ENCODE measurements around the gene GTF2F2. TPM values are rescaled to one million over a fixed set of nuclear protein-coding genes. Genes with fewer than 3 reads are reported as not detected.

GTF2F2 gene
- total and polyA plus RNA-seq, 8 donors, result 8.7 to 30.7 (median 16.2) TPM

GRCh38 chr13:45205124-45205523, 84.8 kb downstream of the GTF2F2 start:
- TF ChIP-seq CTCF (IDR thresholded peaks at IDR 0.05), result no peak
- Histone ChIP-seq H3K4me1 (peaks cover 0 to 26% (median 15%) of the 10 kb centered on the region in 4 donors), H3K4me3 (no peak overlapping the region), H3K36me3 (peaks cover 0 to 16% (median 12%) of the 10 kb centered on the region in 4 donors), H3K27ac (no peak overlapping the region), H3K9me3 (no peaks in the 10 kb centered on the region), H3K27me3 (no peaks in the 10 kb centered on the region)
- 69 to 85% (median 74%) methylated on average over 5 of the region's 5 CpGs for WGBS, 5 donors
- intact Hi-C loops (cut with DNase I; ENCODE audit: low total_unique reads), result no loop called here
- DNase-seq, result no peak

- Histone ChIP-seq H3K4me3 (no peak overlapping the region), H3K36me3 (peaks cover 0 to 18% (median 14%) of the 10 kb centered on the region in 4 donors), H3K4me1 (peaks cover 0 to 26% (median 15%) of the 10 kb centered on the region in 4 donors), H3K27me3 (no peaks in the 10 kb centered on the region), H3K9me3 (no peaks in the 10 kb centered on the region), H3K27ac (peak overlapping the region in 3 of 5 donors; percentile 44 to 71 (median 60))
- DNase-seq, result peak in 1 of 2 donors; percentile 28
- TF ChIP-seq CTCF (IDR thresholded peaks at IDR 0.05) (no peak), EP300 (IDR thresholded peaks at IDR 0.05) (no peak), POLR2A (IDR thresholded peaks at IDR 0.05) (no peak), POLR2AphosphoS5 (IDR thresholded peaks at IDR 0.05) (no peak)
- intact Hi-C loops (cut with DNase I; ENCODE audit: low total_unique reads), result no loop called here
Measured at GRCh38 chr13:45206340-45206739, 86.0 kb downstream of the GTF2F2 start.

GRCh38 chr13:45207319-45207718, 87.0 kb downstream of the GTF2F2 start:
- TF ChIP-seq EP300 (IDR thresholded peaks at IDR 0.05), result no peak
- TF ChIP-seq POLR2A (IDR thresholded peaks at IDR 0.05), result no peak
- TF ChIP-seq CTCF (IDR thresholded peaks at IDR 0.05), result no peak
- TF ChIP-seq POLR2AphosphoS5 (IDR thresholded peaks at IDR 0.05), result no peak
- Histone ChIP-seq H3K4me1 (peaks cover 0 to 26% (median 15%) of the 10 kb centered on the region in 4 donors), H3K27ac (peak overlapping the region in 3 of 5 donors; percentile 6 to 71 (median 60)), H3K27me3 (no peaks in the 10 kb centered on the region), H3K9me3 (no peaks in the 10 kb centered on the region), H3K4me3 (peak overlapping the region in 1 of 4 donors; percentile 15), H3K36me3 (peaks cover 0 to 12% (median 11%) of the 10 kb centered on the region in 4 donors)
- no peak for DNase-seq
- 31 to 45% (median 32%) methylated on average over 4 of the region's 4 CpGs for WGBS, 5 donors
- intact Hi-C loops (cut with DNase I; ENCODE audit: low total_unique reads), result no loop called here

- H3K36me3 ChIP-seq, result peaks cover 0 to 12% (median 11%) of the 10 kb centered on the region in 4 donors
- DNase-seq, result no peak
- H3K4me1 ChIP-seq, result peaks cover 0 to 26% (median 15%) of the 10 kb centered on the region in 4 donors
- TF ChIP-seq POLR2AphosphoS5 (IDR thresholded peaks at IDR 0.05) (no peak), CTCF (IDR thresholded peaks at IDR 0.05) (no peak), POLR2A (IDR thresholded peaks at IDR 0.05) (no peak), EP300 (IDR thresholded peaks at IDR 0.05) (no peak)
- no peaks in the 10 kb centered on the region for H3K27me3 ChIP-seq
- WGBS, 5 donors, result 50 to 87% (median 70%) methylated on average over 2 of the region's 2 CpGs
- peak overlapping the region in 1 of 5 donors; percentile 60 for H3K27ac ChIP-seq
- no peak overlapping the region for H3K4me3 ChIP-seq
- H3K9me3 ChIP-seq, result no peaks in the 10 kb centered on the region
- intact Hi-C loops (cut with DNase I; ENCODE audit: low total_unique reads), result no loop called here
Measured at GRCh38 chr13:45208132-45208531, 87.8 kb downstream of the GTF2F2 start.

Measured in stomach (tissue), 9 donors.